Endometrium (tissue), 2 donors: ENCODE measurements around the gene DPPA5.
"Not testable (repeated sequence)": the region's sequence is repeated elsewhere in the genome, so short reads cannot be mapped to it uniquely, and the experiment has no call there.

Experiments
- FAIRE-seq: peaks from 2 replicates; lab custom pipeline; 2012; peaks lifted over from hg19 to GRCh38; lab: Jason Lieb, UNC
- donor health status: control.
- donor health status: control.

Gene DPPA5

GRCh38 chr6:73353636-73354593 is at the start of gene DPPA5:
TSS of gene DPPA5 (minus strand) at chr6:73354276. CDS start at chr6:73354225, 51 bp downstream.
- no peak for FAIRE-seq

- no peak for FAIRE-seq
These were observed 46.6 kb upstream of the DPPA5 start for GRCh38 chr6:73400656-73401055.

GRCh38 chr6:73395875-73396274 is 41.8 kb upstream of the DPPA5 start:
- no peak for FAIRE-seq

GRCh38 chr6:73394577-73395354 is 40.7 kb upstream of the DPPA5 start, which contains the start of gene DDX43:
TSS of gene DDX43 (plus strand) at chr6:73394828. CDS start at chr6:73394906, 78 bp downstream.
- no peak for FAIRE-seq

GRCh38 chr6:73393278-73393677 is 39.2 kb upstream of the DPPA5 start:
- no peak for FAIRE-seq

- FAIRE-seq, result not testable (repeated sequence)
These were observed 38.1 kb upstream of the DPPA5 start for GRCh38 chr6:73392188-73392587.

- FAIRE-seq, result no peak
These were observed 37.6 kb upstream of the DPPA5 start for GRCh38 chr6:73391675-73392074.

GRCh38 chr6:73389854-73390253 is 35.8 kb upstream of the DPPA5 start:
- no peak for FAIRE-seq

GRCh38 chr6:73388800-73389512 is 34.9 kb upstream of the DPPA5 start:
- no peak for FAIRE-seq

GRCh38 chr6:73388433-73388799 is 34.3 kb upstream of the DPPA5 start:
- FAIRE-seq, result no peak

GRCh38 chr6:73382462-73383113 is 28.5 kb upstream of the DPPA5 start:
- no peak for FAIRE-seq

- not testable (repeated sequence) for FAIRE-seq
These were observed 27.5 kb upstream of the DPPA5 start for GRCh38 chr6:73381531-73381930.

- no peak for FAIRE-seq
These were observed 23.1 kb upstream of the DPPA5 start for GRCh38 chr6:73377225-73377624.

GRCh38 chr6:73375216-73375615 is 21.1 kb upstream of the DPPA5 start:
- FAIRE-seq, result no peak

- FAIRE-seq, result no peak
These were observed 18.4 kb upstream of the DPPA5 start for GRCh38 chr6:73372516-73372915.

- no peak for FAIRE-seq
These were observed 17.9 kb upstream of the DPPA5 start for GRCh38 chr6:73371984-73372383.

GRCh38 chr6:73369563-73369962 is 15.5 kb upstream of the DPPA5 start, which contains the start of gene OOEP:
TSS of gene OOEP (minus strand) at chr6:73369897. CDS start at chr6:73369792, 105 bp downstream.
- no peak for FAIRE-seq

GRCh38 chr6:73369157-73369556 is 15.1 kb upstream of the DPPA5 start:
- no peak for FAIRE-seq

- no peak for FAIRE-seq
These were observed 14.6 kb upstream of the DPPA5 start for GRCh38 chr6:73368675-73369074.

GRCh38 chr6:73367761-73368355 is 13.8 kb upstream of the DPPA5 start:
- no peak for FAIRE-seq

- FAIRE-seq, result no peak
These were observed 10.5 kb upstream of the DPPA5 start for GRCh38 chr6:73364549-73364948.
